ENCODE data around the gene RMND5B. TPM values are rescaled to one million over a fixed set of nuclear protein-coding genes. Genes with fewer than 3 reads are reported as not detected.

The RMND5B gene
- polyA plus RNA-seq, 1 donor from 2014 or later, result 37.3 TPM

- Histone ChIP-seq H3K9me3 (ENCODE audit: low read length) (no peaks in the 10 kb centered on the region), H4K20me1 (ENCODE audit: insufficient read depth) (no peaks in the 10 kb centered on the region), H3K79me2 (replicated peaks; ENCODE audit: insufficient read depth, low read length) (no peaks in the 10 kb centered on the region), H2AFZ (ENCODE audit: low read depth, low read length) (no peak overlapping the region), H3K4me3 (ENCODE audit: low read length) (no peak overlapping the region), H3K9ac (ENCODE audit: low read length) (no peak overlapping the region), H3K9me2 (ENCODE audit: insufficient read depth, low read length) (no peaks in the 10 kb centered on the region), H3K27ac (ENCODE audit: low read length) (no peak overlapping the region), H3K4me2 (ENCODE audit: low read length) (no peak overlapping the region), H3K27me3 (ENCODE audit: insufficient read depth, low read depth, low read length) (no peaks in the 10 kb centered on the region), H3F3A (ENCODE audit: insufficient read depth, low read length, poor library complexity, severe bottlenecking) (no peaks in the 10 kb centered on the region), H3K36me3 (ENCODE audit: insufficient read depth, low read length) (no peaks in the 10 kb centered on the region)
- TF ChIP-seq REST (IDR thresholded peaks at IDR 0.05; ENCODE audit: borderline replicate concordance) (no peak), EP300 (conservative IDR thresholded peaks at IDR 0.05; ENCODE audit: poor library complexity, severe bottlenecking) (no peak), CTCF (IDR thresholded peaks at IDR 0.05; ENCODE audit: poor library complexity, severe bottlenecking) (no peak)
These were observed 8.5 kb upstream of the RMND5B start for GRCh38 chr5:178122346-178122745.

GRCh38 chr5:178123094-178123965, 7.5 kb upstream of the RMND5B start:
- Histone ChIP-seq H3K27ac (ENCODE audit: low read length) (no peak overlapping the region), H3K27me3 (ENCODE audit: insufficient read depth, low read depth, low read length) (no peaks in the 10 kb centered on the region), H3F3A (ENCODE audit: insufficient read depth, low read length, poor library complexity, severe bottlenecking) (no peaks in the 10 kb centered on the region)

More at GRCh38 chr5:178123094-178123965, 7.5 kb upstream of the RMND5B start:
- Histone ChIP-seq H2AFZ (ENCODE audit: low read depth, low read length) (no peak overlapping the region), H4K20me1 (ENCODE audit: insufficient read depth) (no peaks in the 10 kb centered on the region), H3K36me3 (ENCODE audit: insufficient read depth, low read length) (no peaks in the 10 kb centered on the region), H3K79me2 (replicated peaks; ENCODE audit: insufficient read depth, low read length) (no peaks in the 10 kb centered on the region), H3K9me3 (ENCODE audit: low read length) (no peaks in the 10 kb centered on the region), H3K4me3 (ENCODE audit: low read length) (no peak overlapping the region), H3K4me2 (ENCODE audit: low read length) (no peak overlapping the region), H3K9me2 (ENCODE audit: insufficient read depth, low read length) (no peaks in the 10 kb centered on the region), H3K9ac (ENCODE audit: low read length) (no peak overlapping the region)
- no peak for TF ChIP-seq POLR2AphosphoS5 (IDR thresholded peaks at IDR 0.05)
- no peak for TF ChIP-seq REST (IDR thresholded peaks at IDR 0.05; ENCODE audit: borderline replicate concordance)
- TF ChIP-seq TAF1 (IDR thresholded peaks at IDR 0.05; ENCODE audit: low read depth), result no peak

All from neural cell (in vitro differentiated cells).